Panc1 (cell line): ENCODE results near the gene ZBTB47. TPM values are rescaled to one million over a fixed set of nuclear protein-coding genes. Genes with fewer than 3 reads are reported as not detected.

Experiments used
- ATAC-seq: fragments of 200-7000 bp; cut with Tn5 transposase; 2 replicates; pipeline ENCODE4 v1.9.1; 2020; ENCODE audit warnings: mild to moderate bottlenecking, moderate library complexity
- BruUV-seq: library from RNA; stranded (reverse); fragments of 400-500 nt; replicated peaks from 2 replicates; lab custom pipeline; 2021; lab: Mats Ljungman, UMichigan
- CTCF ChIA-PET: fragments of 300-600 bp; sonication (Branson Sonifier 250); formaldehyde crosslinking; loops from one replicate; lab custom pipeline; 2022; ENCODE audit warnings: antibody characterized with exemption; lab: Charles Lee
- POLR2A ChIA-PET: fragments of 300-600 bp; sonication (Branson Sonifier 250); formaldehyde crosslinking; loops from one replicate; lab custom pipeline; 2022; ENCODE audit warnings: antibody characterized with exemption; lab: Charles Lee
- DNase-seq: peaks from one replicate; pipeline ENCODE4 v3.0.0-alpha.2; 2010; ENCODE audit warnings: low read depth, low spot score
- H3K27ac ChIP-seq: 2 replicates; pipeline ENCODE4 v1.5.1; 2011; ENCODE audit warnings: mild to moderate bottlenecking, low read length, inconsistent platforms
- H3K27me3 ChIP-seq: fragments of 200-500 bp; sonication (Bioruptor generic); 2 replicates; pipeline ENCODE4 v1.6.0; 2014; ENCODE audit warnings: low read length, inconsistent platforms; ENCODE audit not compliant: control insufficient read depth, insufficient read depth
- H3K36me3 ChIP-seq: fragments of 200-500 bp; sonication (Bioruptor generic); 2 replicates; pipeline ENCODE4 v1.5.1; 2014; ENCODE audit warnings: inconsistent platforms, mild to moderate bottlenecking, low read length, moderate library complexity; ENCODE audit not compliant: control insufficient read depth, insufficient read depth
- H3K4me1 ChIP-seq: 2 replicates; pipeline ENCODE4 v1.5.1; 2011; ENCODE audit warnings: inconsistent platforms, mild to moderate bottlenecking, low read length, moderate library complexity; ENCODE audit not compliant: control insufficient read depth, insufficient read depth
- H3K4me3 ChIP-seq, 2 experiments: 2 replicates each; pipeline ENCODE4 v1.5.1; 2011 to 2012; ENCODE audit warnings: low read depth in 2 of 2, low read length in 2 of 2, mild to moderate bottlenecking in 2 of 2, inconsistent platforms in 1 of 2, moderate library complexity in 1 of 2
- H3K9me3 ChIP-seq: fragments of 200-500 bp; sonication (Bioruptor generic); 2 replicates; pipeline ENCODE4 v1.5.1; 2014; ENCODE audit warnings: low read depth, mild to moderate bottlenecking, inconsistent platforms, low read length, moderate library complexity; ENCODE audit not compliant: control insufficient read depth, insufficient read depth
- CTCF ChIP-seq: fragments of 450-650 bp; IDR thresholded peaks from 2 replicates; pipeline ENCODE4 v1.5.1; 2017; ENCODE audit warnings: mild to moderate bottlenecking
- POLR2AphosphoS5 ChIP-seq: IDR thresholded peaks from 2 replicates; pipeline ENCODE4 v1.6.1; 2012; ENCODE audit warnings: mild to moderate bottlenecking, low read depth, low read length, moderate library complexity
- REST ChIP-seq, 2 experiments: IDR thresholded peaks; 2 replicates each; pipeline ENCODE4 v1.6.1; 2011 to 2012; ENCODE audit warnings: low read depth in 2 of 2, control low read depth in 1 of 2, low read length in 1 of 2, mild to moderate bottlenecking in 1 of 2, moderate library complexity in 1 of 2; ENCODE audit not compliant: insufficient read depth in 1 of 2
- SIN3A ChIP-seq: IDR thresholded peaks from 2 replicates; pipeline ENCODE4 v1.6.1; 2012; ENCODE audit warnings: low read depth, mild to moderate bottlenecking, low read length, moderate library complexity, borderline replicate concordance; ENCODE audit not compliant: insufficient read depth
- TCF7L2 ChIP-seq: IDR thresholded peaks from 2 replicates; pipeline ENCODE4 v1.6.1; 2011; ENCODE audit warnings: mild to moderate bottlenecking, low read depth, low read length, inconsistent platforms
- in situ Hi-C: cut with HindIII; loops from 2 replicates; pipeline ENCODE4 v1.10.0; 2016; ENCODE audit warnings: low sequenced_read_pairs, low pct_unique_long_range_greater_than_20kb
- intact Hi-C: fragments of 100-400 bp; cut with micrococcal nuclease; formaldehyde crosslinking; loops from one replicate; pipeline ENCODE4 v1.10.0; 2022; ENCODE audit not compliant: unreplicated experiment
- total RNA-seq: library from RNA; stranded (reverse); gene quantifications from one replicate; pipeline ENCODE4 v1.2.1, GENCODE V29; 2021; ENCODE audit not compliant: unreplicated experiment

The ZBTB47 gene
- total RNA-seq, 1 experiment from 2014 or later: 3.6 TPM

GRCh38 chr3:42632146-42632545 is 21.4 kb upstream of the ZBTB47 start:
- intact Hi-C loops (no loop called here), in situ Hi-C loops (no loop called here)
- peaks cover 42% of the 10 kb centered on the region for H3K36me3 ChIP-seq
- ATAC-seq (no peak), DNase-seq (no peak)
- no peak for TF ChIP-seq POLR2AphosphoS5
- no peak for TF ChIP-seq TCF7L2
- no peak for TF ChIP-seq SIN3A
- H3K27ac ChIP-seq: no peak overlapping the region
- no peaks in the 10 kb centered on the region for H3K4me1 ChIP-seq
- H3K4me3 ChIP-seq: no peak overlapping the region
- CTCF ChIA-PET: no interaction called here
- no peaks in the 10 kb centered on the region for H3K27me3 ChIP-seq
- POLR2A ChIA-PET: no interaction called here
- BruUV-seq: no TSS peak
- no peaks in the 10 kb centered on the region for H3K9me3 ChIP-seq

- ChIA-PET CTCF (no interaction called here), POLR2A (no interaction called here)
- ATAC-seq (no peak), DNase-seq (no peak)
- Histone ChIP-seq H3K9me3 (no peaks in the 10 kb centered on the region), H3K36me3 (peaks cover 54% of the 10 kb centered on the region), H3K4me1 (no peaks in the 10 kb centered on the region), H3K27ac (no peak overlapping the region), H3K4me3 (no peak overlapping the region), H3K27me3 (no peaks in the 10 kb centered on the region)
- intact Hi-C loops: no loop called here
- TF ChIP-seq REST (IDR thresholded peaks at IDR 0.05; ENCODE audit: insufficient read depth in 1 of 2, low read depth in 2 of 2, low read length in 1 of 2) (no peak), TCF7L2 (no peak), CTCF (no peak), POLR2AphosphoS5 (no peak), SIN3A (no peak)
- no TSS peak for BruUV-seq
- in situ Hi-C loops: no loop called here
Observed at GRCh38 chr3:42633544-42633943, 20.0 kb upstream of the ZBTB47 start.

- DNase-seq: no peak
- POLR2A ChIA-PET: no interaction called here
- no peak for ATAC-seq
- BruUV-seq: no TSS peak
- H3K4me1 ChIP-seq: no peaks in the 10 kb centered on the region
- intact Hi-C loops (no loop called here), in situ Hi-C loops (no loop called here)
- H3K36me3 ChIP-seq: peaks cover 62% of the 10 kb centered on the region
- H3K27me3 ChIP-seq: no peaks in the 10 kb centered on the region
- no peak overlapping the region for H3K4me3 ChIP-seq
- no peaks in the 10 kb centered on the region for H3K9me3 ChIP-seq
- H3K27ac ChIP-seq: no peak overlapping the region
- no peak for TF ChIP-seq POLR2AphosphoS5
- TF ChIP-seq SIN3A: no peak
- no peak for TF ChIP-seq REST (IDR thresholded peaks at IDR 0.05; ENCODE audit: insufficient read depth in 1 of 2, low read depth in 2 of 2, low read length in 1 of 2)
- no peak for TF ChIP-seq TCF7L2
- TF ChIP-seq CTCF: no peak
- CTCF ChIA-PET: no interaction called here
Observed at GRCh38 chr3:42635111-42635510, 18.4 kb upstream of the ZBTB47 start.
